Calu3 (cell line): ENCODE measurements around the gene PI4KA. TPM values are rescaled to one million over a fixed set of nuclear protein-coding genes. Genes with fewer than 3 reads are reported as not detected.

Experiments used
- BruUV-seq: library from RNA; stranded (reverse); fragments of 400-500 nt; replicated peaks from 2 replicates; lab custom pipeline; 2021; lab: Mats Ljungman, UMichigan
- CTCF ChIA-PET: fragments of 300-600 bp; sonication (Branson Sonifier 250); formaldehyde crosslinking; loops from one replicate; lab custom pipeline; 2022; ENCODE audit warnings: antibody characterized with exemption; lab: Charles Lee
- DNase-seq: peaks from one replicate; pipeline ENCODE4 v3.0.0; 2022
- H3K27ac Mint-ChIP-seq: one replicate; pipeline ENCODE4 v1.8.0; 2022; ENCODE audit warnings: mixed read lengths; ENCODE audit not compliant: unreplicated experiment
- H3K27me3 Mint-ChIP-seq: one replicate; pipeline ENCODE4 v1.8.0; 2022; ENCODE audit warnings: mixed read lengths; ENCODE audit not compliant: unreplicated experiment
- H3K36me3 Mint-ChIP-seq: one replicate; pipeline ENCODE4 v1.8.0; 2022; ENCODE audit warnings: mild to moderate bottlenecking, moderate library complexity, mixed read lengths; ENCODE audit not compliant: insufficient read depth, unreplicated experiment
- H3K4me1 Mint-ChIP-seq: one replicate; pipeline ENCODE4 v1.8.0; 2022; ENCODE audit warnings: mild to moderate bottlenecking, low read depth, mixed read lengths; ENCODE audit not compliant: unreplicated experiment
- H3K4me3 Mint-ChIP-seq: one replicate; pipeline ENCODE4 v1.8.0; 2022; ENCODE audit warnings: mild to moderate bottlenecking, low read depth, moderate library complexity, mixed read lengths; ENCODE audit not compliant: unreplicated experiment
- H3K9me3 Mint-ChIP-seq: one replicate; pipeline ENCODE4 v1.8.0; 2022; ENCODE audit warnings: low read depth, mixed read lengths; ENCODE audit not compliant: unreplicated experiment
- intact Hi-C: fragments of 100-400 bp; cut with micrococcal nuclease; formaldehyde crosslinking; loops from one replicate; pipeline ENCODE4 v1.10.0; 2022; ENCODE audit not compliant: unreplicated experiment
- total RNA-seq: library from RNA; stranded (reverse); gene quantifications from 2 replicates; pipeline ENCODE4 v1.2.3, GENCODE V29; 2022
- TF ChIP-seq, protein P1 (sequence below): fragments of 200-600 bp; IDR thresholded peaks from one replicate; pipeline ENCODE4 v1.8.0; 2022; ENCODE audit warnings: antibody characterized with exemption; ENCODE audit not compliant: unreplicated experiment

Gene PI4KA
- total RNA-seq, 1 experiment from 2014 or later, result 77.9 TPM

DNA sequence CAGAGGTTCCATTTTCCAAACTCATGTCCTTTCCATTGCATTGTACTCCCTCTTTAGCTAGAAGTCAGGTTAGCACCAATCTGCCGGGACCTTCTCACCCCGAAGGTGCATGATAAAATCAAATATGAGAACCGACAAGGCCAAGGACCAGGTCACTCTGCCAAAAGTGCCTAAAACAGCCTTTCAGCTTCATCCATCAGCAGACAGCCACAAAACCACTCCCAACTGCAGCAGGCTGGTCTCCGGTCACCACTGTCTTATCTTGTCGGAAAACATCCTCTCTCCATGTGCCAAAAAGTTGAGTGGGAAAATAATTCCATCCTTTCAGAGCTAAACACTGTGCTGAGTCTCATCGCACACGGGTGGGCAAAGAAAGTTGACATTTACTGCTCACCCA, 1.4 kb downstream of the PI4KA start:
- CTCF ChIA-PET, result no interaction called here
- intact Hi-C loops, result no loop called here
- TF ChIP-seq, protein P1, sequence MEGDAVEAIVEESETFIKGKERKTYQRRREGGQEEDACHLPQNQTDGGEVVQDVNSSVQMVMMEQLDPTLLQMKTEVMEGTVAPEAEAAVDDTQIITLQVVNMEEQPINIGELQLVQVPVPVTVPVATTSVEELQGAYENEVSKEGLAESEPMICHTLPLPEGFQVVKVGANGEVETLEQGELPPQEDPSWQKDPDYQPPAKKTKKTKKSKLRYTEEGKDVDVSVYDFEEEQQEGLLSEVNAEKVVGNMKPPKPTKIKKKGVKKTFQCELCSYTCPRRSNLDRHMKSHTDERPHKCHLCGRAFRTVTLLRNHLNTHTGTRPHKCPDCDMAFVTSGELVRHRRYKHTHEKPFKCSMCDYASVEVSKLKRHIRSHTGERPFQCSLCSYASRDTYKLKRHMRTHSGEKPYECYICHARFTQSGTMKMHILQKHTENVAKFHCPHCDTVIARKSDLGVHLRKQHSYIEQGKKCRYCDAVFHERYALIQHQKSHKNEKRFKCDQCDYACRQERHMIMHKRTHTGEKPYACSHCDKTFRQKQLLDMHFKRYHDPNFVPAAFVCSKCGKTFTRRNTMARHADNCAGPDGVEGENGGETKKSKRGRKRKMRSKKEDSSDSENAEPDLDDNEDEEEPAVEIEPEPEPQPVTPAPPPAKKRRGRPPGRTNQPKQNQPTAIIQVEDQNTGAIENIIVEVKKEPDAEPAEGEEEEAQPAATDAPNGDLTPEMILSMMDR, result no peak
- peaks cover 27% of the 10 kb centered on the region for H3K36me3 Mint-ChIP-seq
- no peaks in the 10 kb centered on the region for H3K27me3 Mint-ChIP-seq
- H3K9me3 Mint-ChIP-seq, result no peaks in the 10 kb centered on the region
- TSS peak; percentile 42 for BruUV-seq
- no peak overlapping the region for H3K27ac Mint-ChIP-seq
- no peak for DNase-seq
- H3K4me1 Mint-ChIP-seq, result peaks cover 23% of the 10 kb centered on the region
- H3K4me3 Mint-ChIP-seq, result peak overlapping the region; percentile 96

DNA sequence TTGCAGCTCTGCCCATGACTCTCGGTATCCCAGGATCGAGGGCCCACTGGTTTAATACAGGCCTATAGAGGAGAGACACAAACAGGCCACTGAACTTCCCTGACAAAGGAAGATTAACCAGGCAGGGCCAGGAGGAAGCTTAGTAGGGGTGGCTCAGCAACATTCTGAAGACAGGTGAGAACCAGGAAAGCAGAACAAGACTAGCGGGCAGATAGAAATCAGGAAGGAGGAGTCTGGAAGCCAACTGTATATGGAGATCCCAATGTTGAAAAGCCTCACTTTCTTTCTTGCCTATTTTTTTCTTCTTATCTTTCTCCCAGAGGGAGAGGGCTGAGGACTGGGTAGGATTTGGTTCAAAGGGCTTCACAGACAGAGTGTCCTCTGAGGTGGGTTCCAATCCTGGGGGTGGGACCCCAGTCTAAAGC, 5.4 kb downstream of the PI4KA start:
- TF ChIP-seq, protein P1, result no peak
- CTCF ChIA-PET, result no interaction called here
- no TSS peak for BruUV-seq
- H3K4me1 Mint-ChIP-seq, result peaks cover 18% of the 10 kb centered on the region
- intact Hi-C loops, result no loop called here
- no peak overlapping the region for H3K27ac Mint-ChIP-seq
- no peak overlapping the region for H3K4me3 Mint-ChIP-seq
- H3K27me3 Mint-ChIP-seq, result no peaks in the 10 kb centered on the region
- no peaks in the 10 kb centered on the region for H3K9me3 Mint-ChIP-seq
- no peak for DNase-seq
- H3K36me3 Mint-ChIP-seq, result peaks cover 8% of the 10 kb centered on the region

DNA sequence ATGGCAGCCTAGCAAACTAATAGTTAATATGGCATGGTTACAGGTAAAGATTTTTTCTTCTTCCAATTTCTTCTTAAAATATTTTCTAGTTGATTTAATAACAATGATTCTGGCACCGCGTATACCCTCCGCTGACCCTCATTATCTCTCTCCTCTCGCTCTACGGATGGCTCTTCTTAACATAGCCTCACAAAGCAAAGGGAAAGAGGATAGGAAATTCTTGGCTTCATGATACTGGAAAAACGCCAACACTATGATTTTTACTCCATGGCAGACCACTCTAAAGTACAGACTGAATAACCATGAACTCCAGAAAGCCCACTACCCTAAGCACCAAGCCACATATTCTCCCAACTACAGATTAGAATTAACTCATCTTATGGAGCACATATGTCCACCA, 6.1 kb downstream of the PI4KA start:
- DNase-seq, result no peak
- intact Hi-C loops, result no loop called here
- BruUV-seq, result no TSS peak
- TF ChIP-seq, protein P1, result no peak
- H3K4me1 Mint-ChIP-seq, result peaks cover 11% of the 10 kb centered on the region
- H3K4me3 Mint-ChIP-seq, result no peak overlapping the region
- H3K36me3 Mint-ChIP-seq, result peaks cover under 1% of the 10 kb centered on the region
- H3K27me3 Mint-ChIP-seq, result no peaks in the 10 kb centered on the region
- no peak overlapping the region for H3K27ac Mint-ChIP-seq
- CTCF ChIA-PET, result no interaction called here
- no peaks in the 10 kb centered on the region for H3K9me3 Mint-ChIP-seq

DNA sequence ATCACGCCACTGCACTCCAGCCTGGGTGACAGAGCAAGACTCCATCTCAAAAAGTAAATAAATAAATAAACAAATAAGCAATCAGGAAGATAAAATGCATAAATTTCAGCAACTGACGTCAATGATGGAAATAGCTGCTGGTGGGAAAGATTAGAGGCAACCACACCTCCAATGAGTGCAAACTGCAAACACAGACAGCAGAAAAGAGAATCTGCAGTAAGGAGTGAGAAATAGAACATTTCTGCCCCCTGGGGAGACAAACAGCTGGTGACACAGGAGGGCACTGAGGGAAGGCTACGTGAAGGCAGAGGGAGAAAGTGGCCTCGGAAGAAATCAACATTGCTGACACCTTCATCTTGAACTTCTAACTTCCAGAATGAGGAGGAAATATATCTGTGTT, 6.5 kb downstream of the PI4KA start:
- Mint-ChIP-seq H3K9me3 (no peaks in the 10 kb centered on the region), H3K27me3 (no peaks in the 10 kb centered on the region), H3K36me3 (no peaks in the 10 kb centered on the region), H3K27ac (no peak overlapping the region), H3K4me1 (peaks cover 7% of the 10 kb centered on the region), H3K4me3 (no peak overlapping the region)
- CTCF ChIA-PET, result no interaction called here
- TF ChIP-seq, protein P1, result no peak
- no peak for DNase-seq
- intact Hi-C loops, result no loop called here
- no TSS peak for BruUV-seq
